ENCODE data around the gene WRAP73. TPM values are rescaled to one million over a fixed set of nuclear protein-coding genes. Genes with fewer than 3 reads are reported as not detected.

WRAP73 gene
- total RNA-seq, 1 experiment from 2014 or later, result 41.2 TPM

GRCh38 chr1:3618531-3618880 is 31.4 kb downstream of the WRAP73 start:
- no peaks in the 10 kb centered on the region for H3K27me3 ChIP-seq (replicated peaks; ENCODE audit: insufficient read depth, low read depth, low read length, poor library complexity)
- peaks cover 5% of the 10 kb centered on the region for H3K4me1 ChIP-seq (ENCODE audit: insufficient read depth, low read length, poor library complexity, severe bottlenecking)
- H3K27ac ChIP-seq (ENCODE audit: low read depth, low read length, poor library complexity, severe bottlenecking), result no peak overlapping the region
- H3K36me3 ChIP-seq (ENCODE audit: insufficient read depth, low read length, poor library complexity, severe bottlenecking), result no peaks in the 10 kb centered on the region
- H3K9me3 ChIP-seq (ENCODE audit: low read depth, low read length, poor library complexity, severe bottlenecking), result no peaks in the 10 kb centered on the region
- DNase-seq (ENCODE audit: low spot score), result no peak
- POLR2A ChIA-PET (ENCODE audit: low non-redundant PET), result no interaction called here
- TF ChIP-seq EZH2 (IDR thresholded peaks at IDR 0.05; ENCODE audit: borderline replicate concordance, low read depth, low read length, poor library complexity, severe bottlenecking) (no peak), CTCF (conservative IDR thresholded peaks at IDR 0.05; ENCODE audit: low read depth, low read length) (no peak)
- CTCF ChIA-PET, result interaction anchor here (0.5 to 1.7 kb wide), 12 partner anchors 12 to 488 kb away, joined by 3 to 42 read pairs (median 4); no protein-coding TSS in a partner anchor
- H3K4me3 ChIP-seq (ENCODE audit: low read depth, low read length, poor library complexity, severe bottlenecking), result no peak overlapping the region
- no TSS peak for BruUV-seq (replicated peaks)
- intact Hi-C loops (cut with micrococcal nuclease; ENCODE audit: unreplicated experiment), result no loop called here

GRCh38 chr1:3617806-3618345 is 32.0 kb downstream of the WRAP73 start:
- Histone ChIP-seq H3K9me3 (ENCODE audit: low read depth, low read length, poor library complexity, severe bottlenecking) (no peaks in the 10 kb centered on the region), H3K4me3 (ENCODE audit: low read depth, low read length, poor library complexity, severe bottlenecking) (no peak overlapping the region), H3K4me1 (ENCODE audit: insufficient read depth, low read length, poor library complexity, severe bottlenecking) (peaks cover 5% of the 10 kb centered on the region), H3K36me3 (ENCODE audit: insufficient read depth, low read length, poor library complexity, severe bottlenecking) (no peaks in the 10 kb centered on the region), H3K27ac (ENCODE audit: low read depth, low read length, poor library complexity, severe bottlenecking) (no peak overlapping the region), H3K27me3 (replicated peaks; ENCODE audit: insufficient read depth, low read depth, low read length, poor library complexity) (no peaks in the 10 kb centered on the region)
- CTCF ChIA-PET, result no interaction called here
- POLR2A ChIA-PET (ENCODE audit: low non-redundant PET), result no interaction called here
- TF ChIP-seq EZH2 (IDR thresholded peaks at IDR 0.05; ENCODE audit: borderline replicate concordance, low read depth, low read length, poor library complexity, severe bottlenecking), result no peak
- TF ChIP-seq CTCF (conservative IDR thresholded peaks at IDR 0.05; ENCODE audit: low read depth, low read length), result no peak
- DNase-seq (ENCODE audit: low spot score), result no peak
- intact Hi-C loops (cut with micrococcal nuclease; ENCODE audit: unreplicated experiment), result no loop called here
- BruUV-seq (replicated peaks), result no TSS peak

GRCh38 chr1:3616861-3617260 is 33.0 kb downstream of the WRAP73 start:
- ChIA-PET POLR2A (ENCODE audit: low non-redundant PET) (no interaction called here), CTCF (interaction anchor here (0.9 kb wide), 1 partner anchor 126 kb away, joined by 3 read pairs; no protein-coding TSS in a partner anchor)
- DNase-seq (ENCODE audit: low spot score), result no peak
- TF ChIP-seq EZH2 (IDR thresholded peaks at IDR 0.05; ENCODE audit: borderline replicate concordance, low read depth, low read length, poor library complexity, severe bottlenecking) (no peak), CTCF (conservative IDR thresholded peaks at IDR 0.05; ENCODE audit: low read depth, low read length) (no peak)
- no peaks in the 10 kb centered on the region for H3K36me3 ChIP-seq (ENCODE audit: insufficient read depth, low read length, poor library complexity, severe bottlenecking)
- H3K4me1 ChIP-seq (ENCODE audit: insufficient read depth, low read length, poor library complexity, severe bottlenecking), result peaks cover 5% of the 10 kb centered on the region
- no peaks in the 10 kb centered on the region for H3K27me3 ChIP-seq (replicated peaks; ENCODE audit: insufficient read depth, low read depth, low read length, poor library complexity)
- intact Hi-C loops (cut with micrococcal nuclease; ENCODE audit: unreplicated experiment), result no loop called here
- BruUV-seq (replicated peaks), result no TSS peak
- H3K27ac ChIP-seq (ENCODE audit: low read depth, low read length, poor library complexity, severe bottlenecking), result no peak overlapping the region
- no peak overlapping the region for H3K4me3 ChIP-seq (ENCODE audit: low read depth, low read length, poor library complexity, severe bottlenecking)
- H3K9me3 ChIP-seq (ENCODE audit: low read depth, low read length, poor library complexity, severe bottlenecking), result no peaks in the 10 kb centered on the region
